ENCODE measurements around the gene TBX19.

Gene TBX19

GRCh38 chr1:168360151-168361021 lies 79.7 kb downstream of the TBX19 start:
- DNase-seq = peak in 1 of 5 donors; percentile 71

DNA sequence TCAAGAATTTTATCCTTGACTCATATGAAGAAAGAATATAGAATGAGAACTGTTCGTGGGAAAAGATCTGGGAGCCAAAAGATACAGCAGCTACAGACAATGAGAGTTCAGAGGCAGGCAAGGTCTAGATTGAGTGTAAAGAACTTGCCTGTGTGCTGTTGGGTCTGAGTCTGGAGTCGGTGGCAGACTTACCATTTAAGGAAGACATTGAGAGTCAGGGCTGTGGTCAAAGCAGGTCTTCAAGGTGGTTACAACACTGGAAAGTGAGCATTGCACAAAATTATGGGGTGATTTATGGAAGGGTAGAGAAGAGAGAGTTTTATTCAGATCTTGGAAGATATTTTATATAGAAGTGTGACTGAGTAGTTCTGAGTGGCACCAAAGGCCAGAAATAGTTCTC lies 80.6 kb downstream of the TBX19 start:
- DNase-seq = no peak

GRCh38 chr1:168362991-168363390 lies 82.3 kb downstream of the TBX19 start:
- DNase-seq = peak; percentile 20 to 88 (median 37)

Measured in T-helper 1 cell (primary cell).